Mesenchymal stem cell (in vitro differentiated cells and primary cell): ENCODE data around the gene PTPRD.

ENCODE experiments used
- DNase-seq: peaks from one replicate; pipeline ENCODE4 v3.0.0-alpha.2; 2013
- H2AFZ ChIP-seq: one replicate; pipeline ENCODE4 v1.6.1; 2013; ENCODE audit warnings: low read depth, mild to moderate bottlenecking, control low read depth, inconsistent platforms, low read length, moderate library complexity
- H2AK5ac ChIP-seq: 2 replicates; pipeline ENCODE4 v1.6.1; 2013; ENCODE audit warnings: low read length, moderate library complexity, mild to moderate bottlenecking, inconsistent platforms; ENCODE audit not compliant: severe bottlenecking
- H2BK120ac ChIP-seq: one replicate; pipeline ENCODE4 v1.6.1; 2013; ENCODE audit warnings: low read depth, mild to moderate bottlenecking, inconsistent platforms, low read length, moderate library complexity
- H2BK12ac ChIP-seq, 2 experiments: one replicate each; pipeline ENCODE4 v1.6.1; 2013; ENCODE audit warnings: inconsistent platforms in 2 of 2, low read length in 2 of 2, mild to moderate bottlenecking in 2 of 2, moderate library complexity in 2 of 2, control low read depth in 1 of 2
- H2BK15ac ChIP-seq: one replicate; pipeline ENCODE4 v1.6.1; 2013; ENCODE audit warnings: mild to moderate bottlenecking, low read depth, inconsistent platforms; ENCODE audit not compliant: poor library complexity, severe bottlenecking
- H2BK5ac ChIP-seq: 2 replicates; pipeline ENCODE4 v1.6.1; 2013; ENCODE audit warnings: low read depth, mild to moderate bottlenecking, low read length, control low read depth, inconsistent platforms; ENCODE audit not compliant: poor library complexity, severe bottlenecking
- H3K14ac ChIP-seq, 2 experiments: one replicate each; pipeline ENCODE4 v1.6.1; 2013; ENCODE audit warnings: inconsistent platforms in 2 of 2, low read length in 2 of 2, control low read depth in 1 of 2, mild to moderate bottlenecking in 1 of 2, moderate library complexity in 1 of 2
- H3K18ac ChIP-seq, 2 experiments: one replicate each; pipeline ENCODE4 v1.6.1; 2013; ENCODE audit warnings: inconsistent platforms in 2 of 2, low read length in 2 of 2, control low read depth in 1 of 2, low read depth in 1 of 2, mild to moderate bottlenecking in 1 of 2
- H3K23ac ChIP-seq, 2 experiments: one replicate each; pipeline ENCODE4 v1.6.1; 2013; ENCODE audit warnings: inconsistent platforms in 2 of 2, low read length in 2 of 2, mild to moderate bottlenecking in 2 of 2, moderate library complexity in 2 of 2, control low read depth in 1 of 2
- H3K27ac ChIP-seq: 2 replicates; pipeline ENCODE4 v1.5.1; 2013; ENCODE audit warnings: mild to moderate bottlenecking, moderate library complexity, low read length, control low read depth, inconsistent platforms; ENCODE audit not compliant: poor library complexity, severe bottlenecking
- H3K27me3 ChIP-seq, 2 experiments: 2 replicates each; pipeline versions ENCODE4 v1.6.1 to v1.7.0; 2013; ENCODE audit warnings: low read length in 2 of 2, mild to moderate bottlenecking in 2 of 2, moderate library complexity in 2 of 2, control low read depth in 1 of 2, inconsistent platforms in 1 of 2; ENCODE audit not compliant: control insufficient read depth in 1 of 2, insufficient read depth in 1 of 2
- H3K36me3 ChIP-seq, 2 experiments: 2 replicates each; pipeline versions ENCODE4 v1.6.1 to v1.7.0; 2013; ENCODE audit warnings: low read length in 2 of 2, control low read depth in 1 of 2, inconsistent platforms in 1 of 2, low read depth in 1 of 2, mild to moderate bottlenecking in 1 of 2; ENCODE audit not compliant: insufficient read depth in 2 of 2, control insufficient read depth in 1 of 2
- H3K4ac ChIP-seq, 2 experiments: one replicate each; pipeline ENCODE4 v1.6.1; 2013; ENCODE audit warnings: inconsistent platforms in 2 of 2, low read length in 2 of 2, mild to moderate bottlenecking in 2 of 2, moderate library complexity in 2 of 2, control low read depth in 1 of 2, low read depth in 1 of 2
- H3K4me1 ChIP-seq: 2 replicates; pipeline ENCODE4 v1.6.1; 2013; ENCODE audit warnings: low read depth, low read length, control low read depth; ENCODE audit not compliant: control insufficient read depth, insufficient read depth
- H3K4me2 ChIP-seq: 2 replicates; pipeline ENCODE4 v1.6.1; 2013; ENCODE audit warnings: low read length, mild to moderate bottlenecking, inconsistent platforms; ENCODE audit not compliant: poor library complexity, severe bottlenecking
- H3K4me3 ChIP-seq, 2 experiments: 2 replicates each; pipeline versions ENCODE4 v1.5.1 to v1.7.0; 2013; ENCODE audit warnings: low read length in 2 of 2, mild to moderate bottlenecking in 2 of 2, control low read depth in 1 of 2, low read depth in 1 of 2; ENCODE audit not compliant: insufficient read depth in 1 of 2
- H3K79me1 ChIP-seq: replicated peaks from 2 replicates; pipeline ENCODE4 v1.6.1; 2013; ENCODE audit warnings: mild to moderate bottlenecking, control low read depth, low read length, inconsistent platforms; ENCODE audit not compliant: poor library complexity, severe bottlenecking
- H3K9ac ChIP-seq: 2 replicates; pipeline ENCODE4 v1.7.0; 2013; ENCODE audit warnings: mild to moderate bottlenecking, low read length, moderate library complexity
- H3K9me3 ChIP-seq: 2 replicates; pipeline ENCODE4 v1.7.0; 2013; ENCODE audit warnings: mild to moderate bottlenecking, low read length; ENCODE audit not compliant: control insufficient read depth
- H4K8ac ChIP-seq: one replicate; pipeline ENCODE4 v1.6.1; 2013; ENCODE audit warnings: inconsistent platforms, mild to moderate bottlenecking, low read length, moderate library complexity
- H4K91ac ChIP-seq: one replicate; pipeline ENCODE4 v1.6.1; 2013; ENCODE audit warnings: mild to moderate bottlenecking, low read length, inconsistent platforms
- WGBS: methylation state at CpG from one replicate; pipeline ENCODE4 v1.1.7; 2013; ENCODE audit warnings: mixed read lengths; 5-methylcytosine and 5-hydroxymethylcytosine counted together

Gene PTPRD

DNA sequence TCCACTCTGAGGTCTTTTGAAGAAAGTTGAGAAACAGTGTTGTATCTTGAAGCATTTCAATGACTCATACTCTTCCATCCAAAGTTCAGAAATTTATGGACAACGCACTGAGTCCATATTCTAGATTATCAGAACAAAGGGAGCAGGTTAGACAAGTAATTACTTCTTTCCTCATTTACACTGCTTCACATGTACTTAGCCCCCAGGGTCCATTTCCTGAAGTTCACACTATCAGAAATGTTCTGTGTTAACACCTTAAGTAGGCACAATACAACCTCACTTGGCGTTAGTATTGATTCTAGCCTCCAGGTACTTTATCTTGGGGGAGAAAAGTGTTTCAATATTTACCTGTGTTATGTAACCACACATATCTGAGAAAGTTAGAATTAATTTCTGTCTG is 2325.3 kb downstream of the PTPRD start:
- WGBS = 88% methylated on average over 1 of the region's 2 CpGs
- no peak overlapping the region for H2BK12ac ChIP-seq
- no peak for DNase-seq

GRCh38 chr9:8284884-8285283 is 2327.9 kb downstream of the PTPRD start:
- Histone ChIP-seq H2BK5ac (no peak overlapping the region), H3K14ac (no peak overlapping the region), H3K23ac (no peak overlapping the region), H3K27me3 (no peaks in the 10 kb centered on the region), H3K9ac (no peak overlapping the region), H4K8ac (no peak overlapping the region), H2AK5ac (no peak overlapping the region), H2BK120ac (no peak overlapping the region), H3K18ac (no peak overlapping the region), H3K27ac (no peak overlapping the region), H3K36me3 (no peaks in the 10 kb centered on the region), H2BK15ac (no peak overlapping the region), H3K4me2 (no peak overlapping the region), H2BK12ac (no peak overlapping the region), H3K4me3 (no peak overlapping the region), H3K4ac (no peak overlapping the region), H3K9me3 (no peaks in the 10 kb centered on the region), H3K79me1 (no peaks in the 10 kb centered on the region), H3K4me1 (no peaks in the 10 kb centered on the region), H4K91ac (no peak overlapping the region), H2AFZ (no peak overlapping the region)
- 85% methylated on average over 7 of the region's 7 CpGs for WGBS
- no peak for DNase-seq

More for the DNA sequence above, 2325.3 kb downstream of the PTPRD start:
- no peaks in the 10 kb centered on the region for H3K36me3 ChIP-seq
- H3K4me3 ChIP-seq = no peak overlapping the region
- H2BK15ac ChIP-seq = no peak overlapping the region
- no peak overlapping the region for H3K23ac ChIP-seq
- H4K8ac ChIP-seq = no peak overlapping the region
- H3K18ac ChIP-seq = no peak overlapping the region
- H3K14ac ChIP-seq = no peak overlapping the region
- H3K4ac ChIP-seq = no peak overlapping the region
- H4K91ac ChIP-seq = no peak overlapping the region
- H3K9me3 ChIP-seq = no peaks in the 10 kb centered on the region
- H2AK5ac ChIP-seq = no peak overlapping the region
- no peak overlapping the region for H2AFZ ChIP-seq
- H3K79me1 ChIP-seq = no peaks in the 10 kb centered on the region
- no peaks in the 10 kb centered on the region for H3K27me3 ChIP-seq
- no peak overlapping the region for H3K4me2 ChIP-seq
- H2BK5ac ChIP-seq = no peak overlapping the region
- no peak overlapping the region for H3K9ac ChIP-seq
- no peaks in the 10 kb centered on the region for H3K4me1 ChIP-seq
- no peak overlapping the region for H2BK120ac ChIP-seq
- H3K27ac ChIP-seq = no peak overlapping the region

GRCh38 chr9:8282535-8282934 is 2330.3 kb downstream of the PTPRD start:
- Histone ChIP-seq H2BK12ac (no peak overlapping the region), H2AK5ac (no peak overlapping the region), H4K91ac (no peak overlapping the region), H3K14ac (no peak overlapping the region), H3K9me3 (peaks cover 4% of the 10 kb centered on the region), H3K4me1 (no peaks in the 10 kb centered on the region), H3K36me3 (no peaks in the 10 kb centered on the region), H3K27me3 (no peaks in the 10 kb centered on the region), H2BK15ac (no peak overlapping the region), H3K4ac (no peak overlapping the region), H3K27ac (no peak overlapping the region), H4K8ac (no peak overlapping the region), H2BK5ac (no peak overlapping the region), H2AFZ (no peak overlapping the region), H3K18ac (no peak overlapping the region), H3K79me1 (no peaks in the 10 kb centered on the region), H3K9ac (no peak overlapping the region), H3K23ac (no peak overlapping the region), H3K4me2 (no peak overlapping the region), H3K4me3 (no peak overlapping the region), H2BK120ac (no peak overlapping the region)
- 75% methylated on average over 2 of the region's 2 CpGs for WGBS
- DNase-seq = no peak

GRCh38 chr9:8280811-8281210 is 2332.0 kb downstream of the PTPRD start:
- H2BK15ac ChIP-seq = no peak overlapping the region
- H3K27me3 ChIP-seq = no peaks in the 10 kb centered on the region
- no peak overlapping the region for H2BK120ac ChIP-seq
- H2AK5ac ChIP-seq = no peak overlapping the region
- peaks cover 4% of the 10 kb centered on the region for H3K9me3 ChIP-seq
- no peak overlapping the region for H2BK5ac ChIP-seq
- no peak overlapping the region for H3K27ac ChIP-seq
- H4K8ac ChIP-seq = no peak overlapping the region
- H3K36me3 ChIP-seq = no peaks in the 10 kb centered on the region
- no peak overlapping the region for H3K18ac ChIP-seq
- H3K4me3 ChIP-seq = no peak overlapping the region
- no peak overlapping the region for H2AFZ ChIP-seq
- no peak overlapping the region for H3K23ac ChIP-seq
- WGBS = 15% methylated on average over 2 of the region's 2 CpGs
- H4K91ac ChIP-seq = no peak overlapping the region
- no peak overlapping the region for H3K14ac ChIP-seq
- H3K4me1 ChIP-seq = no peaks in the 10 kb centered on the region
- H3K9ac ChIP-seq = no peak overlapping the region
- no peaks in the 10 kb centered on the region for H3K79me1 ChIP-seq
- no peak overlapping the region for H3K4me2 ChIP-seq
- H3K4ac ChIP-seq = no peak overlapping the region
- H2BK12ac ChIP-seq = no peak overlapping the region
- DNase-seq = no peak
